ENCODE data around the gene ARMC7. TPM values are rescaled to one million over a fixed set of nuclear protein-coding genes. Genes with fewer than 3 reads are reported as not detected.

ARMC7 gene
- polyA plus RNA-seq (2012; ENCODE audit: low read depth, missing spikeins) = 7.2 TPM

DNA sequence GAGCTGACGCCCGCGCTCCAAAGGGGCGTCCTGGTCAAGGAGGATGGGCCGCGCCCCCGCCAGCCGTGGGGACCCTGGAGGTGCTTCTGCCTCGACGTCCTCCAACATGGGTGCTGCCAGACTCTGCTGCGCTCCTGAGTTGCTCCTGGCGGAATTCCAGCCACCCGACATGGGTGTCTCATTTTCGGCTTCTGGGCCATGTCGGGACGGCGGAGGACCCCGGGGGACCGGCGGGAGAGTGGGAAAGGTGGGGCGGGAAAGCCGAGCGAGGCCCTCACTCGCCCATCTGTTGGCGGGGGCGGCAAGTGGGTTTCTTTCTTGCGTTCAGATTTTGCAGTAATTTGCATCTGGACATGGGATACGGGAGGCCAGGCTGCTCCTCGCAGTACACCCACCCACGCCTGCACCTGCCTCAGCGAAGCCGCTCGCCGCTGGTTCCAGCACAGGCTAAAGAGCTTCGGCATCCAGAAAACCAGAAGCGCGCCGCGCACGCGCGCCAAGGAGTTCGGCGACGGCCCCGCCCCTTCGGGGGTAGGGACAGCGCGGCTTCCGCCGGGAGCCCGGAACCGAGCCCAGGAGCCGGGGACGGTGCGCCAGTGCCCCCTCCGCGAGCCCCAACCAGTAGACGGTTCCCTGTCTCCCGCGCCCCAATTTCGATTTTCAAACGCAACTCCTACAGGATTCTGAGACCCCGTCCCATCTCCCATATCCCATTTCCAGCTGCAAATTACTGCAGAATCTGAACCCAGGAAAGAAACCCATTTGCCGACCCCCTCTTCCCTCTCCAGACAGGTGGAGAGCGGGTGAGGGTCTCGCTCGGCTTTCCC lies at the start of gene ARMC7:
Gene ARMC7 (plus strand): TSS at position 563 of the 827 bp plus-strand sequence. CDS start 320 bp downstream, outside the sequence.
- TF ChIP-seq TAF1 (IDR thresholded peaks at IDR 0.05; ENCODE audit: low read depth, low read length) (peak; percentile 55; the same call in 1 of the 2 replicates), POLR2A (IDR thresholded peaks at IDR 0.05; ENCODE audit: low read depth, low read length) (peak; percentile 77), POU2F2 (IDR thresholded peaks at IDR 0.05; ENCODE audit: low read depth, low read length) (0 out of 2 replicates have a peak, but pooled peaks have one; percentile 24), SPI1 (IDR thresholded peaks at IDR 0.05; ENCODE audit: low read depth, low read length) (no peak), POLR2AphosphoS5 (IDR thresholded peaks at IDR 0.05; ENCODE audit: low read depth, low read length) (peak; percentile 76; the same call in 1 of the 2 replicates)
- peak; percentile 98 for DNase-seq (ENCODE audit: insufficient read length, low spot score)
- peak; percentile 93 for FAIRE-seq

DNA sequence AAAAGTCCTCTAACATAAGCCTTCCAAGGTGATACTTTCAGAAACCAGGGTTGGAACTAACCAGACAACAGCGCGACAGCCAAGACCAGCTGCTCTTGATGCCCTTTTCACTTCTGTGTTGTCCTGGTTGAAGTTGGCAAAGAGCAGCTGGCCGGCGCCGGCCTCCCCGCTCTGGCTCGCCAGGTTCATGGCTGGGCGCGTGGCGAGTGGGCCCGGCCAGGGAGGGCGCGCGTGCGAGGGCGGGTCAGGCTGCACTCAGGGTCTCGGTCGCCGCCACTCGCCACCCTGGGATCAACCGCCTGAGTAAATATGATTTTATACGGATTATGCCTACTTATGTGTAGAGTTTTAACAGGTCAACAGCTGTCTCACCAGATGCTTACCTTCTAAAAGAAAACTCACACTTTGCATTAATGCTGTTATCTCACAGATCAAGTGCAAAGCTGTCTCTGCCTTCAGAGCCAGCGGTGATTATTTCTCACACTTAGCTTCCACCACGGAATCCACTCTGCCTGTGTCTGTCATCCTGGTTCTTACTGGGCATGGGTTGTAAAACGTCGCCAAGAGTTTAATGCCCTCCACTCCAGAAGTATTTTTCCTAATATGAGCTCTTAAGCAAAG lies 49.2 kb upstream of the ARMC7 start:
- FAIRE-seq = no peak

DNA sequence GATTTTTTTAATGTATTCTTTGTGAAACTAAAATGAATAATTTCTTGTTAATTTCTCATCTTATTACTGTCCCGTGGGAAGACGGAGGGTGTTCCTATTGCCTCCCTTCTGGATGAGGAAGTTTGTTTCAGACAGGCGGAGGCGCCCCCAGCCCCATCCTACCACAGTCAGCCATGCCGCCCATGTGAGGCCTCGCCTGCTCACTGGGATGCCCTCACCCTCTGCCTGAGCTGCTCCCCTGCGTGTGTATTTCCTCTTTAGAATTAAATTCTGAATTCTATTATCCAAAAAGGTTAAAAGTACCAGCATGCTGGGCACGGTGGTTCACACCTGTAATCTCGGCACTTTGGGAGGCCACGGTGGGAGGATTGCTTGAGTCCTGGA lies 48.7 kb upstream of the ARMC7 start:
- DNase-seq (ENCODE audit: insufficient read length, low spot score) (no peak), FAIRE-seq (no peak)
- TF ChIP-seq POLR2A (IDR thresholded peaks at IDR 0.05; ENCODE audit: low read depth, low read length) = no peak
- no peak for TF ChIP-seq POLR2AphosphoS5 (IDR thresholded peaks at IDR 0.05; ENCODE audit: low read depth, low read length)
- TF ChIP-seq PAX5 (IDR thresholded peaks at IDR 0.05; ENCODE audit: insufficient read depth, low read length, severe bottlenecking) = no peak
- TF ChIP-seq POU2F2 (IDR thresholded peaks at IDR 0.05; ENCODE audit: low read depth, low read length) = no peak

More for the DNA sequence above, 49.2 kb upstream of the ARMC7 start:
- TF ChIP-seq POLR2A (IDR thresholded peaks at IDR 0.05; ENCODE audit: low read depth, low read length) (no peak), TAF1 (IDR thresholded peaks at IDR 0.05; ENCODE audit: low read depth, low read length) (no peak), PAX5 (IDR thresholded peaks at IDR 0.05; ENCODE audit: insufficient read depth, low read length, severe bottlenecking) (no peak)
- DNase-seq (ENCODE audit: insufficient read length, low spot score) = no peak

DNA sequence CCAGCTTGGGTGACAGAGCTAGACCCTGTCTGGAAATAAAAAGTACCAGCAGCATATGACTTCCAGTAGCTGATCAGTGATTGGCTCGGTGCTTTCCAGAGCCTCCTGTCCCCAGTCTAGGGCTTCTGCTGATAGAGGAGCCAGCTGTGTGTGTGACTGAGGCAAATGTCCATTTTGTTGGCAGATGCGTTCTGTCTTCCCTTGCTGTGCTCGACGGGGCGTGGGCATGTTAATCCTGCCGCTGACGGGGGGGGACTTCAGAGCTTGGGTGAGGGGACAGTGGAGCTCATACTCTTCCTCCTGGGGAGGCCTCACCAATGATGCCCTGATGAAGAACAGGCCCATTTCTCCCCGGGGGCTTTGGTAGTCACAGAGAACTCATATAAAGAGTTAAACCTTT lies 48.2 kb upstream of the ARMC7 start:
- no peak for DNase-seq (ENCODE audit: insufficient read length, low spot score)
- TF ChIP-seq PAX5 (IDR thresholded peaks at IDR 0.05; ENCODE audit: insufficient read depth, low read length, severe bottlenecking) (no peak), TAF1 (IDR thresholded peaks at IDR 0.05; ENCODE audit: low read depth, low read length) (no peak), POU2F2 (IDR thresholded peaks at IDR 0.05; ENCODE audit: low read depth, low read length) (no peak), POLR2AphosphoS5 (IDR thresholded peaks at IDR 0.05; ENCODE audit: low read depth, low read length) (no peak), SPI1 (IDR thresholded peaks at IDR 0.05; ENCODE audit: low read depth, low read length) (no peak)
- FAIRE-seq = no peak

DNA sequence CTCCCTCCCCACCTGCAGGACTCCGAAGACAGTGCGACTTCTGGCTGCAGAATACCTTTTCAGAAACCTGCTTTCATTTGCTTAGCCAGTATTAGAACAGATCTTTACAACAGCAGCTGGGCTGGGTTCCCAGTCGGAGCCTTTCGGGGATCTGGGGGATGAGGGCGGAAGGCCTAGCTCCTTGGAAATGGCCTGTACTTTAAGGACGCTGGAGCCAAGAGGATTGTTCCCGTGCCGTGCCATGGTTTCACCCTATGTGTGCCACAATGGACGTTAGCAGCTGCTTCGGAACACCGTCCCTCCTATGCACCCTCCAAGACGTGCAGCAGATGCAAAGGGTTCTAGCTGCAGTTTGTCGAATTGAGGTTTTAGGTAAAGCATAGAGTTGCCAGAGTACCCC lies 46.6 kb upstream of the ARMC7 start:
- no peak for DNase-seq (ENCODE audit: insufficient read length, low spot score)
- no peak for FAIRE-seq
- no peak for TF ChIP-seq POLR2AphosphoS5 (IDR thresholded peaks at IDR 0.05; ENCODE audit: low read depth, low read length)

DNA sequence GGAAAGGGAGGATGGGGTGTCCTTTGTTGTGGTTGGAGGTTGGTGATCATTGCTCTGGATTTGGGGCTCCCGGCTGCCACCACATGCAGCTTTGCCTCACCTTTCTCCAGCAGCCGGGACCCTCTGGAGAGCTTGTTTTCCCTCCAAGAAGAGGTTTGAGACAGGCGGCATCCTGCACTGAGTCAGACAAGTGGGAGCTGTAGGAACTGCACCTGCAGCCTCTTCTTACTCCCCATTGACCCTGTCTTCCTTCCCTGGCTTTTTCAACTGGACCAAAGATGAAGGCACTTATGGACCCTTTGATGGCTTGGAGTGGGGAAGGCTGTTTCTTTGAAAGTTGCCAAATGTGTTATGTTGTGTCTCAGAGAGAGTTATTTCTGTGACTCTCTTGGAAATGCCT lies 46.1 kb upstream of the ARMC7 start:
- no peak for FAIRE-seq
- DNase-seq (ENCODE audit: insufficient read length, low spot score) = no peak
- TF ChIP-seq POLR2AphosphoS5 (IDR thresholded peaks at IDR 0.05; ENCODE audit: low read depth, low read length) (no peak), POU2F2 (IDR thresholded peaks at IDR 0.05; ENCODE audit: low read depth, low read length) (no peak), PAX5 (IDR thresholded peaks at IDR 0.05; ENCODE audit: insufficient read depth, low read length, severe bottlenecking) (no peak), SPI1 (IDR thresholded peaks at IDR 0.05; ENCODE audit: low read depth, low read length) (no peak), POLR2A (IDR thresholded peaks at IDR 0.05; ENCODE audit: low read depth, low read length) (no peak), TAF1 (IDR thresholded peaks at IDR 0.05; ENCODE audit: low read depth, low read length) (no peak)

DNA sequence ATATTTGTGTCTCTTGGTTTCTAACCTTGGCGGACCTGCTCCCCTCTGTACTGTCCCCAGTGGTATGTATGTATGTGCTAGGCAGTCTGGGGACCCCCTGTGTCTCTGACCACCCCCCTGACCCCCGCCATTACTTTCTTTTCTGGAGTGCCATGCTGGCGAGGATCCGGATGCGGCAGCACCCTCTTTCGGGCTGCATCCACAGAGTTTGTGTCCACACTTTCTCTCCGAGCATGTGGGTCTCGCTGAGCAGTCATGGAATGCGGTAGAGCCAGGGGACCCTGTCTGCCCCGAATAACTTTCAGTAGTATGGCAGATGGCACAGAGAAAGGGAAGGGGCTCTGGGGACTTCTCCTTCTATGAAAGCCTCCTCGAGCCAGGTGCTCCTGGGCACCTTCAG lies 45.7 kb upstream of the ARMC7 start:
- TF ChIP-seq POLR2A (IDR thresholded peaks at IDR 0.05; ENCODE audit: low read depth, low read length) = no peak
- no peak for TF ChIP-seq POU2F2 (IDR thresholded peaks at IDR 0.05; ENCODE audit: low read depth, low read length)
- no peak for TF ChIP-seq TAF1 (IDR thresholded peaks at IDR 0.05; ENCODE audit: low read depth, low read length)
- TF ChIP-seq SPI1 (IDR thresholded peaks at IDR 0.05; ENCODE audit: low read depth, low read length) = no peak
- TF ChIP-seq PAX5 (IDR thresholded peaks at IDR 0.05; ENCODE audit: insufficient read depth, low read length, severe bottlenecking) = no peak
- TF ChIP-seq POLR2AphosphoS5 (IDR thresholded peaks at IDR 0.05; ENCODE audit: low read depth, low read length) = no peak
- no peak for FAIRE-seq
- no peak for DNase-seq (ENCODE audit: insufficient read length, low spot score)

DNA sequence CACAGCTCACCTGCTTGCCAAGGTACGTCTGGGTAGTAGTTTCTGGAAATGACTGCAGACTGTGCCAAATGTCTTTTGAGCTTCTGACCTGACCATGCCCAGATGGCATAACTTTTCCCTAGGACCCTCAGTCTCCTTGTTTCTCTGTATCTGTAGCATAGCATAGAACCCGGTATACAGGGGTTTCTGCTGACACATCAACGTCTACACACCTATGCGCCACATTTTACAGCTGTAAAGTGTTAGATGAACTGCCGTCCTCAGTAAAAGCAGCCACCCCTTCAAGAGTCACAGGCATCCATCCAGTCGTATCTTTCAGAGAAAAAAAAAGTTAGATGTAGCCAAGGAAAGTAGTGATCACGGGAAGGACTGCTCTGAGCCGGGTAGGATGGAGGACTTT lies 45.3 kb upstream of the ARMC7 start:
- FAIRE-seq (no peak), DNase-seq (ENCODE audit: insufficient read length, low spot score) (no peak)
- TF ChIP-seq POU2F2 (IDR thresholded peaks at IDR 0.05; ENCODE audit: low read depth, low read length) = no peak
- no peak for TF ChIP-seq POLR2A (IDR thresholded peaks at IDR 0.05; ENCODE audit: low read depth, low read length)
- no peak for TF ChIP-seq SPI1 (IDR thresholded peaks at IDR 0.05; ENCODE audit: low read depth, low read length)
- TF ChIP-seq PAX5 (IDR thresholded peaks at IDR 0.05; ENCODE audit: insufficient read depth, low read length, severe bottlenecking) = no peak
- TF ChIP-seq TAF1 (IDR thresholded peaks at IDR 0.05; ENCODE audit: low read depth, low read length) = no peak
- no peak for TF ChIP-seq POLR2AphosphoS5 (IDR thresholded peaks at IDR 0.05; ENCODE audit: low read depth, low read length)

DNA sequence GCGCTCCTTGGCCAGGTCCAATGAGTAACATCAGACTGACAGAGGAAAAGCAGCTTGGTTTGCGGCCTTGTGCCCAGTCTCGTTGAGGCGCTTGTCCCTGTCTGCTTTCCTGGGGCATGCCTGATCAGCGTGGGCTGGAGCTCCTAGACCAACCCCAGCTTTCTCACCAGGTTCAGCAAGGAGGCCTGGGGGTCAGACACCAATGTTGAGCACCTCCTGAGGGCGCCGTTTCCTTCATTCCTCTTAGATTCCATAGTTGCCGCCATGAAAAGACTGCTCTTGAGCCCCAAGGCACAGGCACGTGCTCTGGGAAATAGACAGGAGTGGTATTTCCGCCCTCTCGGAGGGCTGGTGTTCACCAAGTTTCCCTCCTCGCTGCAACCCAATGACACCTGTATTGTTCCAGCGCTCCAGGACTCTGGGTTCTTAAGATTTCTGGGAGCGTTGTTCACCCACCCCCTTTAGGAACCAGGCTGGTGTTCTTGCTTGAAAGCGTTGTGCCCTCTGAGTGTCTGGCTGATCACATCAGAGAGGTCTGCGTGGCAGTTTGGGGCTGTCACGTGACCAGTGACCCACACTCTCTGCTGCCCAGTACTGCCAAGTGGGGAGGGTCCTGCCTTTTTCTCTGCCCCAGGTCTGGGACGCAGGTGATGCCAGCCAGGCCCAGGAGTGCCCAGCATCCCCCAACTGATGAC lies 44.8 kb upstream of the ARMC7 start:
- FAIRE-seq = no peak

More for the DNA sequence above, 44.8 kb upstream of the ARMC7 start:
- DNase-seq (ENCODE audit: insufficient read length, low spot score) = no peak
- TF ChIP-seq POU2F2 (IDR thresholded peaks at IDR 0.05; ENCODE audit: low read depth, low read length) = no peak
- no peak for TF ChIP-seq PAX5 (IDR thresholded peaks at IDR 0.05; ENCODE audit: insufficient read depth, low read length, severe bottlenecking)
- no peak for TF ChIP-seq TAF1 (IDR thresholded peaks at IDR 0.05; ENCODE audit: low read depth, low read length)
- no peak for TF ChIP-seq SPI1 (IDR thresholded peaks at IDR 0.05; ENCODE audit: low read depth, low read length)
- no peak for TF ChIP-seq POLR2AphosphoS5 (IDR thresholded peaks at IDR 0.05; ENCODE audit: low read depth, low read length)
- TF ChIP-seq POLR2A (IDR thresholded peaks at IDR 0.05; ENCODE audit: low read depth, low read length) = no peak
